Glutamatergic neuron (in vitro differentiated cells): Measurements from ENCODE around the gene CDH11. TPM values are rescaled to one million over a fixed set of nuclear protein-coding genes. Genes with fewer than 3 reads are reported as not detected.

Experiments
- DNase-seq: peaks from one replicate; pipeline ENCODE4 v3.0.0; 2022
- H3K27ac Mint-ChIP-seq: one replicate; pipeline ENCODE4 v1.8.0; 2020; ENCODE audit warnings: mild to moderate bottlenecking, mixed read lengths, inconsistent platforms; ENCODE audit not compliant: unreplicated experiment
- H3K27me3 Mint-ChIP-seq: one replicate; pipeline ENCODE4 v1.8.0; 2020; ENCODE audit warnings: mild to moderate bottlenecking, moderate library complexity, mixed read lengths, inconsistent platforms; ENCODE audit not compliant: unreplicated experiment
- H3K36me3 Mint-ChIP-seq: one replicate; pipeline ENCODE4 v1.8.0; 2020; ENCODE audit warnings: mild to moderate bottlenecking, mixed read lengths, inconsistent platforms; ENCODE audit not compliant: unreplicated experiment
- H3K4me1 Mint-ChIP-seq: one replicate; pipeline ENCODE4 v1.8.0; 2020; ENCODE audit warnings: mild to moderate bottlenecking, low read depth, mixed read lengths, inconsistent platforms; ENCODE audit not compliant: unreplicated experiment
- H3K4me3 Mint-ChIP-seq: one replicate; pipeline ENCODE4 v1.8.0; 2020; ENCODE audit warnings: mild to moderate bottlenecking, mixed read lengths, inconsistent platforms; ENCODE audit not compliant: unreplicated experiment
- H3K9me3 Mint-ChIP-seq: one replicate; pipeline ENCODE4 v1.8.0; 2020; ENCODE audit warnings: mild to moderate bottlenecking, moderate library complexity, mixed read lengths, inconsistent platforms; ENCODE audit not compliant: unreplicated experiment
- total RNA-seq: library from RNA; stranded (reverse); fragmentation: NEBNext Ultra II Directional; extraction: Animal tissue kit (Norgen Biotek cat#: 25700); gene quantifications from one replicate; pipeline ENCODE4 v1.2.1, GENCODE V29; 2021; ENCODE audit not compliant: unreplicated experiment
- TF ChIP-seq, protein P1 (sequence below): fragments of 200-600 bp; sonication (generic); IDR thresholded peaks from one replicate; pipeline ENCODE4 v1.5.0; 2021; ENCODE audit not compliant: partially characterized antibody, unreplicated experiment

CDH11 gene
- total RNA-seq, 1 donor from 2014 or later, result 2.6 TPM

DNA sequence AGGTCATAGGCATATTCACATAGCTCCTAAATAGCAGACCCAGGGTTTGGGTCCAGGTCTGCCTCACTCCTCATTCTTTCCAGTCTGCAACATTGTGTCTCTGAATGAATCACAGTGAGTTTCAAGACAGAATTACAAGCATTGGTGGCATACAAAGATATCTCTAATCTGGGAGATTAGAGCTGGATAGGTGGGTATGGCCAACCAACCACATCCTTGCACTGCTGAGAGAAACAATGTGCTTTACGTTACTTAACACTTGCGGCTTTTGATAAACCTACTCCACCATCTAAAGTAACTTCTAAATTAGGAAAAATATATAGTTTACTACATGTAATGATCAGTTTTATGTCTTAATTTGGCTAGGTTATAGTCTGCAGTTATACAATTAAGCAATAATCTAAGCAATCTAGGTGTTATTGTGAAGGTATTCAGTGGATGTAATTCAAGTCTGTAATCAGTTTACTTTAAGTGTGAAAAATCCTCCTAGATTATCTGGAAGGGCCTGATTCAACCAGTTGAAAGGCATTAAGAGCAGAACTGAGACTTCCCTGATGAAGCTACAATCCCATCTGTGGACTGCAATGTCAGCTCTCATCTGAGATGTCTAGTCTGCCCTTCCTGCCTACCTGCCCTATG is 26.7 kb downstream of the CDH11 start:
- Mint-ChIP-seq H3K4me3 (no peak overlapping the region), H3K4me1 (no peaks in the 10 kb centered on the region), H3K27me3 (peaks cover 2% of the 10 kb centered on the region), H3K27ac (no peak overlapping the region), H3K9me3 (no peaks in the 10 kb centered on the region), H3K36me3 (no peaks in the 10 kb centered on the region)
- TF ChIP-seq, protein P1, sequence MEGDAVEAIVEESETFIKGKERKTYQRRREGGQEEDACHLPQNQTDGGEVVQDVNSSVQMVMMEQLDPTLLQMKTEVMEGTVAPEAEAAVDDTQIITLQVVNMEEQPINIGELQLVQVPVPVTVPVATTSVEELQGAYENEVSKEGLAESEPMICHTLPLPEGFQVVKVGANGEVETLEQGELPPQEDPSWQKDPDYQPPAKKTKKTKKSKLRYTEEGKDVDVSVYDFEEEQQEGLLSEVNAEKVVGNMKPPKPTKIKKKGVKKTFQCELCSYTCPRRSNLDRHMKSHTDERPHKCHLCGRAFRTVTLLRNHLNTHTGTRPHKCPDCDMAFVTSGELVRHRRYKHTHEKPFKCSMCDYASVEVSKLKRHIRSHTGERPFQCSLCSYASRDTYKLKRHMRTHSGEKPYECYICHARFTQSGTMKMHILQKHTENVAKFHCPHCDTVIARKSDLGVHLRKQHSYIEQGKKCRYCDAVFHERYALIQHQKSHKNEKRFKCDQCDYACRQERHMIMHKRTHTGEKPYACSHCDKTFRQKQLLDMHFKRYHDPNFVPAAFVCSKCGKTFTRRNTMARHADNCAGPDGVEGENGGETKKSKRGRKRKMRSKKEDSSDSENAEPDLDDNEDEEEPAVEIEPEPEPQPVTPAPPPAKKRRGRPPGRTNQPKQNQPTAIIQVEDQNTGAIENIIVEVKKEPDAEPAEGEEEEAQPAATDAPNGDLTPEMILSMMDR, result no peak
- no peak for DNase-seq

DNA sequence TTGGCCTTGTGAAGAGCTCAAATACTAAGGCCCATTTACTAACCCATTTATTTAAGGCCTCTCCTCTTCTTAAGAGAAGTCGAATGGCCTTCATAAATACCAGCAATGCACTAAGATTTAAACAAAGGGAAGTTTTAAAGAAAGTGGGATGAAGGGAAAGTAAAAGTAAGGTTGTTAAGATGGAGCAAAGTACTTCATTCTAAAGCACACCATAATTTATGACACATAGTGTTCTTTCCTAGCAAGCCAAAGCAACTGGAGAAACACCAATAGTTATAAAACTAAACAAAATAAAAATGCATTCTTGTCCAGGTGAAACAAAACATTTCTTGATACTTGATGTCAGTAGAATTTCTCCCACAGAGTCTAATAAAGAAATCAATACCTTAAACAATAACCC is 27.9 kb downstream of the CDH11 start:
- H3K27me3 Mint-ChIP-seq, result peaks cover 3% of the 10 kb centered on the region
- no peaks in the 10 kb centered on the region for H3K9me3 Mint-ChIP-seq
- H3K27ac Mint-ChIP-seq, result no peak overlapping the region
- no peak overlapping the region for H3K4me3 Mint-ChIP-seq
- DNase-seq, result no peak
- no peaks in the 10 kb centered on the region for H3K4me1 Mint-ChIP-seq
- TF ChIP-seq, protein P1, result no peak
- H3K36me3 Mint-ChIP-seq, result no peaks in the 10 kb centered on the region

DNA sequence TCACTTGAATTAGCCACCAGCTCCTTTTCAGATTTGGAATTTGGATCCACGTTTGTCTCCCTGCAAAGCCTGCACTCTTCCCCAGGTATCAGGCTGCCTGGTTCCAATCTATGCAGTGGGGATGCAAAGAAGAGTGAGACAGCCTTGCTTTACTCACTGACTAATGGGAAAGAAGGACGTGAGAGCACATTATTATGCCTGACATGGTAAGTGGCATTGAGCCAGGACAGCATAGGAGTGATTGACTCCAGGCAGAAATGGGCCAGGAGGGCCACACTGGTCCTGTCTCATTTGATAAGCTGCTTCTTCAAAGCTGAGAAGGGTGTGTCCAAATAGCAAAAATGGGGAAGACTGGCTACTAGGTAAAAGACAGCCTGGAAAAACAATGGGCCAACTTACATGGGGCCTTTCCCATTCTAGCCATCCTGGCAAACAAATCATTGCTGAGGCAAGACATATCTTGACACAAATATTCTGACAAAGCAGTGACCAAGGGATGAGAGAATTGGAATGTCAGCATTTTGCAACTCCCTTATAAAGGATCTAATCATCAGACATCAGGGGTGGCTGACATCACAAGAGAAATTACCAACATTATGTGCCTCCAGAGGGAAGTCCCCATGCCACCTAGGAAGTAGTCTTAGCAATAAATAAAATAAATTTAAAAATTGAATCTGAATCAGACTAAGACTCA is 38.6 kb downstream of the CDH11 start:
- no peaks in the 10 kb centered on the region for H3K4me1 Mint-ChIP-seq
- TF ChIP-seq, protein P1, result no peak
- H3K36me3 Mint-ChIP-seq, result no peaks in the 10 kb centered on the region
- no peak overlapping the region for H3K4me3 Mint-ChIP-seq
- H3K27me3 Mint-ChIP-seq, result peaks cover 2% of the 10 kb centered on the region
- no peak for DNase-seq
- H3K27ac Mint-ChIP-seq, result no peak overlapping the region
- H3K9me3 Mint-ChIP-seq, result no peaks in the 10 kb centered on the region

DNA sequence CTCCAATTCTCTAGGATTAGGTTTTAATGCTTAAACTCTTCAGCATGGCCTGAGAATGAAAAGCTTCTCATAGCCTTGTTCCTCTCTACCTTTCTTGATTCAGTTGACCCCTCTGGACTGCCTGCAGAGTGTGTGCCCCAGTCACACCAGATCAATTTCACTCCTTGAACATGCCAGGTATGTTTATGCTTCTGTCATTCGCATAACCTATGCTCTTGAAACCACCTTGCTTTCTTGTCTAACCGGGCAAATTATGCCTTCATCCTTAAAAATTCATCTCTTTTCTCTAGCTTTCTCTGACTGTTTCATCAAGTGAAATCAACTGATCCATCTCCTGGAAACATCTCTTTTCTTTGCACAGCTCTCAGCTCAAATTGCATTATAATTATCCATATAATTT is 42.3 kb downstream of the CDH11 start:
- no peaks in the 10 kb centered on the region for H3K9me3 Mint-ChIP-seq
- H3K36me3 Mint-ChIP-seq, result no peaks in the 10 kb centered on the region
- peaks cover 3% of the 10 kb centered on the region for H3K4me1 Mint-ChIP-seq
- TF ChIP-seq, protein P1, result no peak
- no peak for DNase-seq
- H3K27ac Mint-ChIP-seq, result no peak overlapping the region
- no peak overlapping the region for H3K4me3 Mint-ChIP-seq
- H3K27me3 Mint-ChIP-seq, result peaks cover 2% of the 10 kb centered on the region

DNA sequence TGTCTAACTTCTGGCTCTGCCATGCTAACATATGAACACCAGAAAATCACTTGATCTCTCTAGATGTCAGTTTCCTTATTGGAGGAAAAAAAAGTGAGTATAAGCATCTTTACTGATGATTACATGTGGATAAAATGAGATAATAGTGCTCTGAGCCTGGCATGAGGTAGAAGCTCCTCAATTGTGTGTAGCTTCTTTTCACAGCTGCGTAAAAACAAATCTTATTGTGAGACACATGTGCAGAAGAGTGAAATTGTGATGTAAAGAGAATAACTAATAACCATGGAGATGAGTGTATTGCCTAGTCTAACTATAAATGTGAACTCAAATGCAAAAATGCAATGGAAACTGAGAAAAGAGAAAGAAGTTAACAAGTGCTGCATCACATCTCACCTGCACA is 44.7 kb downstream of the CDH11 start:
- TF ChIP-seq, protein P1, result no peak
- no peak for DNase-seq
- no peaks in the 10 kb centered on the region for H3K36me3 Mint-ChIP-seq
- H3K4me3 Mint-ChIP-seq, result no peak overlapping the region
- H3K27ac Mint-ChIP-seq, result no peak overlapping the region
- no peaks in the 10 kb centered on the region for H3K9me3 Mint-ChIP-seq
- H3K27me3 Mint-ChIP-seq, result peaks cover 3% of the 10 kb centered on the region
- H3K4me1 Mint-ChIP-seq, result peaks cover 3% of the 10 kb centered on the region
